Upper lobe of left lung (tissue), 6 donors: ENCODE data around the gene GPRC5C. TPM values are rescaled to one million over a fixed set of nuclear protein-coding genes. Genes with fewer than 3 reads are reported as not detected.

Experiments used
- ATAC-seq, 2 donors: fragments of 200-7000 bp; cut with Tn5 transposase; one replicate each; pipeline ENCODE4 v1.9.1; 2022; ENCODE audit warnings: mild to moderate bottlenecking in 2 of 2, moderate library complexity in 2 of 2; ENCODE audit not compliant: low FRiP score in 2 of 2
- DNase-seq, 2 donors: peaks; one replicate each; pipeline ENCODE4 v3.0.0-alpha.2; 2019 to 2020
- H3K27ac ChIP-seq, 4 donors: fragments of 200-600 bp; sonication (generic); one replicate each; pipeline ENCODE4 v1.5.1; 2016 to 2019
- H3K27me3 ChIP-seq, 4 donors: fragments of 200-600 bp; sonication (generic); one replicate each; pipeline ENCODE4 v1.5.1; 2017 to 2019
- H3K36me3 ChIP-seq, 4 donors: fragments of 200-600 bp; sonication (generic); one replicate each; pipeline ENCODE4 v1.5.1; 2016 to 2019
- H3K4me1 ChIP-seq, 4 donors: fragments of 200-600 bp; sonication (generic); one replicate each; pipeline ENCODE4 v1.5.1; 2018 to 2019
- H3K4me3 ChIP-seq, 4 donors: fragments of 200-600 bp; sonication (generic); one replicate each; pipeline ENCODE4 v1.5.1; 2017 to 2019; ENCODE audit warnings: mild to moderate bottlenecking in 2 of 4, moderate library complexity in 1 of 4
- H3K9me3 ChIP-seq, 4 donors: fragments of 200-600 bp; sonication (generic); one replicate each; pipeline ENCODE4 v1.5.1; 2018 to 2019
- EP300 ChIP-seq, 4 donors: sonication (generic); formaldehyde crosslinking; IDR thresholded peaks; one replicate each; pipeline ENCODE4 v1.5.1; 2017; ENCODE audit warnings: antibody characterized with exemption in 4 of 4, control low read depth in 2 of 4
- POLR2A ChIP-seq, 4 donors: fragments of 450-650 bp; IDR thresholded peaks; one replicate each; pipeline ENCODE4 v1.5.1; 2016 to 2017; ENCODE audit warnings: antibody characterized with exemption in 4 of 4, mild to moderate bottlenecking in 2 of 4
- POLR2AphosphoS5 ChIP-seq, 2 donors: sonication (generic); formaldehyde crosslinking; IDR thresholded peaks; one replicate each; pipeline ENCODE4 v1.5.1; 2017; ENCODE audit warnings: antibody characterized with exemption in 2 of 2
- WGBS, 2 donors: methylation state at CpG; one replicate each; pipeline ENCODE4 v1.1.5; 2017 to 2018; 5-methylcytosine and 5-hydroxymethylcytosine counted together
- total RNA-seq, 6 donors: library from RNA; depleted of rRNA in 4 of 6; stranded (reverse); fragments of >200 nt in 4 of 6; gene quantifications; one replicate each; pipeline versions ENCODE4 v1.1.0 to v1.2.1, GENCODE V29; 2016 to 2021
- TF ChIP-seq, protein P1 (sequence below), 6 experiments: fragments of 450-650 bp in 4 of 6; fragments of 200-600 bp in 2 of 6; sonication (generic) in 2 of 6; IDR thresholded peaks; one replicate each; pipeline ENCODE4 v1.5.1; 2016 to 2019; ENCODE audit warnings: antibody characterized with exemption in 6 of 6
- donor health status: DM: no; HTN: no; CAD: no; lungs with moderate emphysema.
- donor health status: DM: no; HTN: yes; CAD: no; lungs with severe emphysema.

Gene GPRC5C
- total RNA-seq, 6 donors from 2014 or later: 50.7 to 88.4 (median 56.4) TPM

DNA sequence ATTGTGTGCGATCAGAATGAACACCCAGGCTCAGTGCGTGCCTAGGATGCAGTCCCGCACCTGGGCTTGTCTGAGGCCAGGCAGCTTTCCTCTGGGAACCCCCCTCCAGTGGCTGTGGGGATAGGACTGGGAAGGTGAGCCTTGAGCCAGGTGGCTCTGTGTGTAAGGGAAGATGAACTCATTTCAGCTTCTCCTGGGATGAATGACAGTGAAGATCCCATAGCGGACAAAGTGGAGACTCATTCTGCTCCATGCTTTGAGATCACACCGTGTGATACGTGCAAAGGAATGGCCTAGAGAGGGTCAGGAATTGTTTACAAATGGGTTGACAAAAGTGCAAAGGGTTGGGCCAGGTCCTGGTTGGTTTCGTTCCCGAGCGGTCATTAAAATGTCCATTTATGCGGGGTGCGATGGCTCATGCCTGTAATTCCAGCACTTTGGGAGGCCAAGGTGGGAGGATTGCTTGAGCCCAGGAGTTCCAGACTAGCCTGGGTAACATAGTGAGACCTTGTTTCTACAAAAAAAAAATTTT is 15.8 kb downstream of the GPRC5C start:
- Histone ChIP-seq H3K4me3 (no peak overlapping the region), H3K9me3 (no peaks in the 10 kb centered on the region), H3K27ac (peak overlapping the region in 3 of 4 donors; percentile 72 to 87 (median 87)), H3K27me3 (no peaks in the 10 kb centered on the region), H3K36me3 (peaks cover 0 to 2% (median 0%) of the 10 kb centered on the region in 4 donors), H3K4me1 (peaks cover 48 to 53% (median 50%) of the 10 kb centered on the region in 4 donors)
- TF ChIP-seq EP300 (IDR thresholded peaks at IDR 0.05): no peak
- TF ChIP-seq POLR2AphosphoS5 (IDR thresholded peaks at IDR 0.05): no peak
- TF ChIP-seq, protein P1, sequence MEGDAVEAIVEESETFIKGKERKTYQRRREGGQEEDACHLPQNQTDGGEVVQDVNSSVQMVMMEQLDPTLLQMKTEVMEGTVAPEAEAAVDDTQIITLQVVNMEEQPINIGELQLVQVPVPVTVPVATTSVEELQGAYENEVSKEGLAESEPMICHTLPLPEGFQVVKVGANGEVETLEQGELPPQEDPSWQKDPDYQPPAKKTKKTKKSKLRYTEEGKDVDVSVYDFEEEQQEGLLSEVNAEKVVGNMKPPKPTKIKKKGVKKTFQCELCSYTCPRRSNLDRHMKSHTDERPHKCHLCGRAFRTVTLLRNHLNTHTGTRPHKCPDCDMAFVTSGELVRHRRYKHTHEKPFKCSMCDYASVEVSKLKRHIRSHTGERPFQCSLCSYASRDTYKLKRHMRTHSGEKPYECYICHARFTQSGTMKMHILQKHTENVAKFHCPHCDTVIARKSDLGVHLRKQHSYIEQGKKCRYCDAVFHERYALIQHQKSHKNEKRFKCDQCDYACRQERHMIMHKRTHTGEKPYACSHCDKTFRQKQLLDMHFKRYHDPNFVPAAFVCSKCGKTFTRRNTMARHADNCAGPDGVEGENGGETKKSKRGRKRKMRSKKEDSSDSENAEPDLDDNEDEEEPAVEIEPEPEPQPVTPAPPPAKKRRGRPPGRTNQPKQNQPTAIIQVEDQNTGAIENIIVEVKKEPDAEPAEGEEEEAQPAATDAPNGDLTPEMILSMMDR (IDR thresholded peaks at IDR 0.05): no peak
- ATAC-seq (no peak), DNase-seq (no peak)
- 89 to 93% methylated on average over 11 of the region's 11 CpGs for WGBS, 2 donors

DNA sequence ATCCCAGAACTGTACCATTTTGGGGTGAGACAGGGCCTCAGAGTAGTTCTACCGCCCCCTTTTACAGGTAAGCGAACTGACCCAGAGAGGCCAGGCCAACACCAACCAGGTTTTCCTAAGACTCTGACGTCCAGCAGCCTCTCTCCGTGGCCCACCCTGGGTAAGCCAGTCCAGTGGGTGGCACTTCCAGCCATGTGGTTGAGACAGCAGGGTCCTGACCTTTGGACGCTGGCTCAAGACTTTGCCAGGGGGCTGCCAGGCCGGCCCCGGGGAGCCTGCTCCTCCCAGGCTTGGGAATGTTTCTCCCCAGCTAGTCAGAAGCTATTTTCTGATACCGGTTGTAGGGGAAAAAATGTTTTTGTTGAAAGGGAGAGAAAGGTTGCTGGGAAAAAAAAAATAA is 16.9 kb downstream of the GPRC5C start:
- TF ChIP-seq EP300 (IDR thresholded peaks at IDR 0.05) (no peak), POLR2A (IDR thresholded peaks at IDR 0.05) (no peak), POLR2AphosphoS5 (IDR thresholded peaks at IDR 0.05) (no peak)
- TF ChIP-seq, protein P1 (IDR thresholded peaks at IDR 0.05): no peak
- ATAC-seq: no peak
- Histone ChIP-seq H3K27me3 (no peaks in the 10 kb centered on the region), H3K27ac (peak overlapping the region in 3 of 4 donors; percentile 30 to 52 (median 42)), H3K36me3 (peaks cover 0 to 2% (median 0%) of the 10 kb centered on the region in 4 donors), H3K4me1 (peaks cover 48 to 53% (median 50%) of the 10 kb centered on the region in 4 donors), H3K4me3 (no peak overlapping the region), H3K9me3 (no peaks in the 10 kb centered on the region)
- DNase-seq: no peak
- 74 to 93% methylated on average over 7 to 8 of the region's 8 CpGs for WGBS, 2 donors

DNA sequence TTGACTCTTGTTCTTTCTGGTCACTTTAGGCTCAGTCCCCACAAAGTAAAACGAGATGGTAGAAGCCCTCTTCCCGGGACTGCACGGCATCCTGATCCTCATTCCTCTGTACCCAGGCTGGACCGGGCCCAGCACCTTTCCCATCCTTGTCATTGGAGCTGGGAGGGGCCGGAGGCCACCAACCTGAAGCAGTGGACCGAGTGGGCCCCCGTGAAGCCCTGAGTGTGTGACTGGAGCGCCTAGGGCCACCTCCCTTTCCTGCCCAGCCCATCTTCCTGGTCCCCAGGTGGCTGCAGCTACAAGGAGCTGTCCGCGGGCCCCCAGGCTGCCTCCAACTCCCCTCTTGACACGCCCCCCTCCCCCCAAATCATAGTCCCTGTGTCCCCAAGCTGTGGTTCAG is 17.4 kb downstream of the GPRC5C start:
- ATAC-seq: no peak
- no peak for DNase-seq
- H3K4me1 ChIP-seq: peaks cover 45 to 50% (median 49%) of the 10 kb centered on the region in 4 donors

GRCh38 chr17:74449773-74450172 is 17.9 kb downstream of the GPRC5C start:
- ATAC-seq (no peak), DNase-seq (no peak)
- 83 to 86% methylated on average over 1 to 5 of the region's 5 CpGs for WGBS, 2 donors
- Histone ChIP-seq H3K27ac (peak overlapping the region in 2 of 4 donors; percentile 30 to 63), H3K4me3 (no peak overlapping the region), H3K27me3 (no peaks in the 10 kb centered on the region), H3K4me1 (peaks cover 45 to 50% (median 49%) of the 10 kb centered on the region in 4 donors), H3K9me3 (no peaks in the 10 kb centered on the region), H3K36me3 (peaks cover 0 to 2% (median 0%) of the 10 kb centered on the region in 4 donors)
- TF ChIP-seq POLR2A (IDR thresholded peaks at IDR 0.05) (no peak), EP300 (IDR thresholded peaks at IDR 0.05) (no peak), POLR2AphosphoS5 (IDR thresholded peaks at IDR 0.05) (no peak)
- TF ChIP-seq, protein P1 (IDR thresholded peaks at IDR 0.05): no peak

More for the DNA sequence above, 17.4 kb downstream of the GPRC5C start:
- Histone ChIP-seq H3K9me3 (no peaks in the 10 kb centered on the region), H3K36me3 (peaks cover 0 to 2% (median 0%) of the 10 kb centered on the region in 4 donors), H3K27ac (peak overlapping the region in 2 of 4 donors; percentile 30 to 63), H3K4me3 (no peak overlapping the region), H3K27me3 (no peaks in the 10 kb centered on the region)
- TF ChIP-seq POLR2A (IDR thresholded peaks at IDR 0.05) (no peak), POLR2AphosphoS5 (IDR thresholded peaks at IDR 0.05) (no peak), EP300 (IDR thresholded peaks at IDR 0.05) (no peak)
- TF ChIP-seq, protein P1 (IDR thresholded peaks at IDR 0.05): no peak
- 84 to 87% methylated on average over 10 to 11 of the region's 11 CpGs for WGBS, 2 donors

- Histone ChIP-seq H3K4me3 (no peak overlapping the region), H3K36me3 (peaks cover 0 to 2% (median 0%) of the 10 kb centered on the region in 4 donors), H3K4me1 (peaks cover 42 to 50% (median 49%) of the 10 kb centered on the region in 4 donors), H3K9me3 (no peaks in the 10 kb centered on the region), H3K27ac (peak overlapping the region in 2 of 4 donors; percentile 2 to 63), H3K27me3 (no peaks in the 10 kb centered on the region)
- no peak for TF ChIP-seq POLR2A (IDR thresholded peaks at IDR 0.05)
- no peak for TF ChIP-seq POLR2AphosphoS5 (IDR thresholded peaks at IDR 0.05)
- TF ChIP-seq, protein P1 (IDR thresholded peaks at IDR 0.05): no peak
- no peak for TF ChIP-seq EP300 (IDR thresholded peaks at IDR 0.05)
- no peak for ATAC-seq
- DNase-seq: no peak
- WGBS, 2 donors: 91 to 98% methylated on average over 3 of the region's 3 CpGs
Measured at GRCh38 chr17:74450231-74450630, 18.3 kb downstream of the GPRC5C start.
